NT2/D1 (cell line): ENCODE measurements around the gene KIAA0930.

Source experiments
- SUZ12 ChIP-seq: IDR thresholded peaks from 2 replicates; pipeline ENCODE4 v1.6.1; 2011; ENCODE audit not compliant: insufficient read length, insufficient read depth; ENCODE audit errors: extremely low read depth
- YY1 ChIP-seq: IDR thresholded peaks from 2 replicates; pipeline ENCODE4 v1.6.1; 2011; ENCODE audit not compliant: insufficient read length, insufficient read depth
- ZNF274 ChIP-seq: IDR thresholded peaks from 2 replicates; pipeline ENCODE4 v1.6.1; 2011; ENCODE audit warnings: mild to moderate bottlenecking, low read depth, low read length

- no peak for TF ChIP-seq SUZ12
- TF ChIP-seq YY1, result no peak
- no peak for TF ChIP-seq ZNF274
These were observed 46.0 kb downstream of the KIAA0930 start for GRCh38 chr22:45194686-45195085.
